ENCODE results near the gene LONP1. TPM values are rescaled to one million over a fixed set of nuclear protein-coding genes. Genes with fewer than 3 reads are reported as not detected.

LONP1 gene
- total RNA-seq, 1 experiment from 2014 or later: 113 TPM

GRCh38 chr19:5765220-5765619 is 45.3 kb upstream of the LONP1 start:
- no peak for DNase-seq
- H3K4me3 Mint-ChIP-seq: no peak overlapping the region
- Histone ChIP-seq H3K56ac (ENCODE audit: insufficient read length, low read depth, low read length) (no peak overlapping the region), H3K4me2 (ENCODE audit: insufficient read depth, insufficient read length, low read length) (no peak overlapping the region), H2BK12ac (ENCODE audit: insufficient read length, low read depth, low read length) (no peak overlapping the region), H4K91ac (ENCODE audit: insufficient read length, low read depth, low read length) (no peak overlapping the region), H3K27ac (ENCODE audit: insufficient read length, low read depth, low read length) (no peak overlapping the region), H3K79me1 (ENCODE audit: insufficient read depth, low read depth, low read length, poor library complexity, severe bottlenecking) (no peaks in the 10 kb centered on the region), H3K23ac (ENCODE audit: insufficient read length, low read depth, low read length) (no peak overlapping the region), H3K79me2 (ENCODE audit: insufficient read depth, low read length) (no peaks in the 10 kb centered on the region), H3K14ac (ENCODE audit: insufficient read depth, low read length) (no peak overlapping the region), H2BK120ac (ENCODE audit: low read depth, low read length, poor library complexity, severe bottlenecking) (no peak overlapping the region), H2BK15ac (ENCODE audit: low read depth, low read length) (no peak overlapping the region), H2AFZ (ENCODE audit: low read length) (no peak overlapping the region), H2AK5ac (ENCODE audit: insufficient read length, low read length) (no peak overlapping the region), H3K9ac (ENCODE audit: extremely low read depth, insufficient read length, low read length) (no peak overlapping the region), H2BK20ac (ENCODE audit: low read depth, low read length, poor library complexity, severe bottlenecking) (no peak overlapping the region), H3K4me1 (ENCODE audit: insufficient read depth, low read length) (no peaks in the 10 kb centered on the region), H2BK5ac (ENCODE audit: insufficient read length, low read length) (no peak overlapping the region), H3K27me3 (ENCODE audit: insufficient read depth, low read length) (no peaks in the 10 kb centered on the region), H3K23me2 (ENCODE audit: insufficient read length, low read depth, low read length, poor library complexity, severe bottlenecking) (no peaks in the 10 kb centered on the region), H4K20me1 (ENCODE audit: control insufficient read depth, insufficient read depth, insufficient read length) (no peaks in the 10 kb centered on the region), H3K18ac (ENCODE audit: insufficient read length, low read depth, low read length) (no peak overlapping the region), H4K8ac (replicated peaks; ENCODE audit: insufficient read length, low read depth, low read length) (no peak overlapping the region), H3K9me3 (ENCODE audit: control insufficient read depth, low read depth, low read length) (no peaks in the 10 kb centered on the region), H4K5ac (ENCODE audit: insufficient read length, low read depth, low read length) (no peak overlapping the region), H3T11ph (ENCODE audit: low read length) (no peak overlapping the region), H3K4ac (ENCODE audit: low read depth, low read length) (no peak overlapping the region)
- peaks cover 3% of the 10 kb centered on the region in 2 experiments; a peak in 2 of 5 replicates for H3K9me3 Mint-ChIP-seq
- no peak for TF ChIP-seq CTCF (conservative IDR thresholded peaks at IDR 0.05)
- no peaks in the 10 kb centered on the region for H3K36me3 Mint-ChIP-seq (ENCODE audit: insufficient read depth in 1 of 3, low read depth in 3 of 3)
- H3K27ac Mint-ChIP-seq: no peak overlapping the region
- no peaks in the 10 kb centered on the region for H3K4me1 Mint-ChIP-seq
- peaks cover 12% of the 10 kb centered on the region for H3K27me3 Mint-ChIP-seq (ENCODE audit: low read depth)
- WGBS (ENCODE audit: extremely low coverage, insufficient read length, low lambda C conversion rate): no CpG with 5 or more reads among the region's 3 CpGs
